CD4-positive, alpha-beta T cell treated with Interleukin-6 at 100 ng/mL for 8 hours (primary cell): ENCODE measurements around the gene MORC1.
"Not testable (repeated sequence)": the region's sequence is repeated elsewhere in the genome, so short reads cannot be mapped to it uniquely, and the experiment has no call there.

Experiments used
- DNase-seq: peaks from one replicate; pipeline ENCODE4 v3.0.0-alpha.2; 2020; ENCODE audit warnings: mixed read lengths, low spot score

MORC1 gene

GRCh38 chr3:109117939-109118338 lies at the start of gene MORC1:
Gene MORC1 (minus strand): TSS chr3:109118134. CDS start chr3:109118059, 75 bp downstream.
- DNase-seq, result no peak

GRCh38 chr3:109165905-109166304 lies 48.0 kb upstream of the MORC1 start:
- DNase-seq, result no peak

GRCh38 chr3:109161487-109162123 lies 43.7 kb upstream of the MORC1 start:
- no peak for DNase-seq

GRCh38 chr3:109155828-109156227 lies 37.9 kb upstream of the MORC1 start:
- no peak for DNase-seq

- DNase-seq, result no peak
These were observed 37.0 kb upstream of the MORC1 start for GRCh38 chr3:109154979-109155378.

GRCh38 chr3:109152320-109152719 lies 34.4 kb upstream of the MORC1 start:
- DNase-seq, result no peak

GRCh38 chr3:109149078-109149477 lies 31.1 kb upstream of the MORC1 start:
- no peak for DNase-seq

GRCh38 chr3:109143646-109144045 lies 25.7 kb upstream of the MORC1 start:
- no peak for DNase-seq

GRCh38 chr3:109140318-109140717 lies 22.4 kb upstream of the MORC1 start:
- DNase-seq, result no peak

- no peak for DNase-seq
These were observed 19.8 kb upstream of the MORC1 start for GRCh38 chr3:109137761-109138160.

GRCh38 chr3:109136523-109136922 lies 18.6 kb upstream of the MORC1 start, which contains the start of gene C3orf85:
Gene C3orf85 (plus strand): TSS chr3:109136719. CDS start chr3:109136848, 129 bp downstream.
- no peak for DNase-seq

GRCh38 chr3:109133474-109133816 lies 15.5 kb upstream of the MORC1 start:
- DNase-seq, result not testable (repeated sequence)

- DNase-seq, result no peak
These were observed 15.0 kb upstream of the MORC1 start for GRCh38 chr3:109132801-109133473.

- DNase-seq, result no peak
These were observed 13.3 kb upstream of the MORC1 start for GRCh38 chr3:109131276-109131675.

- no peak for DNase-seq
These were observed 9.6 kb upstream of the MORC1 start for GRCh38 chr3:109127553-109127952.

GRCh38 chr3:109125902-109126301 lies 8.0 kb upstream of the MORC1 start:
- DNase-seq, result no peak

- DNase-seq, result no peak
These were observed 4.8 kb upstream of the MORC1 start for GRCh38 chr3:109122690-109123089.

GRCh38 chr3:109118584-109118983 lies 650 bp upstream of the MORC1 start:
- no peak for DNase-seq

- no peak for DNase-seq
These were observed 1.9 kb downstream of the MORC1 start for GRCh38 chr3:109116031-109116430.

- DNase-seq, result no peak
These were observed 2.5 kb downstream of the MORC1 start for GRCh38 chr3:109115451-109115850.

GRCh38 chr3:109114746-109115145 lies 3.2 kb downstream of the MORC1 start:
- no peak for DNase-seq

- no peak for DNase-seq
These were observed 4.8 kb downstream of the MORC1 start for GRCh38 chr3:109112946-109113760.

GRCh38 chr3:109109574-109109973 lies 8.4 kb downstream of the MORC1 start:
- DNase-seq, result no peak
